H9 (cell line): ENCODE data around the gene AMELX. TPM values are rescaled to one million over a fixed set of nuclear protein-coding genes. Genes with fewer than 3 reads are reported as not detected.

Source experiments
- DNase-seq: peaks from one replicate; pipeline ENCODE4 v3.0.0-alpha.2; 2017
- H2AFZ ChIP-seq: one replicate; pipeline ENCODE4 v1.6.1; 2013; ENCODE audit warnings: mild to moderate bottlenecking, low read length, control low read depth, moderate library complexity
- H2AK5ac ChIP-seq: 2 replicates; pipeline ENCODE4 v1.6.1; 2013; ENCODE audit warnings: low read length, control low read depth, mixed read lengths; ENCODE audit not compliant: insufficient read length
- H2BK120ac ChIP-seq: one replicate; pipeline ENCODE4 v1.6.1; 2013; ENCODE audit warnings: low read depth, mild to moderate bottlenecking, low read length, control low read depth, inconsistent platforms; ENCODE audit not compliant: poor library complexity, severe bottlenecking
- H2BK12ac ChIP-seq: 2 replicates; pipeline ENCODE4 v1.6.1; 2013; ENCODE audit warnings: low read length, control low read depth, mixed read lengths, low read depth; ENCODE audit not compliant: insufficient read length
- H2BK15ac ChIP-seq: 2 replicates; pipeline ENCODE4 v1.6.1; 2013; ENCODE audit warnings: low read depth, low read length, control low read depth
- H2BK20ac ChIP-seq: one replicate; pipeline ENCODE4 v1.6.1; 2013; ENCODE audit warnings: low read depth, mild to moderate bottlenecking, low read length, control low read depth, inconsistent platforms; ENCODE audit not compliant: poor library complexity, severe bottlenecking
- H2BK5ac ChIP-seq: 2 replicates; pipeline ENCODE4 v1.6.1; 2013; ENCODE audit warnings: low read length, control low read depth, mixed read lengths; ENCODE audit not compliant: insufficient read length
- H3K14ac ChIP-seq: 2 replicates; pipeline ENCODE4 v1.6.1; 2013; ENCODE audit warnings: low read length, control low read depth; ENCODE audit not compliant: insufficient read depth
- H3K18ac ChIP-seq: 2 replicates; pipeline ENCODE4 v1.6.1; 2013; ENCODE audit warnings: low read depth, mild to moderate bottlenecking, mixed read lengths, low read length, control low read depth; ENCODE audit not compliant: insufficient read length
- H3K23ac ChIP-seq: 2 replicates; pipeline ENCODE4 v1.6.1; 2013; ENCODE audit warnings: low read length, control low read depth, mixed read lengths, low read depth; ENCODE audit not compliant: insufficient read length
- H3K23me2 ChIP-seq: 2 replicates; pipeline ENCODE4 v1.6.1; 2013; ENCODE audit warnings: low read depth, mild to moderate bottlenecking, mixed read lengths, low read length, control low read depth; ENCODE audit not compliant: insufficient read length, poor library complexity, severe bottlenecking
- H3K27ac ChIP-seq: 2 replicates; pipeline ENCODE4 v1.5.1; 2013; ENCODE audit warnings: low read length, control low read depth, mixed read lengths, low read depth; ENCODE audit not compliant: insufficient read length
- H3K27me3 ChIP-seq: 2 replicates; pipeline ENCODE4 v1.6.1; 2013; ENCODE audit warnings: low read length, control low read depth, inconsistent platforms; ENCODE audit not compliant: insufficient read depth
- H3K4ac ChIP-seq: 2 replicates; pipeline ENCODE4 v1.6.1; 2013; ENCODE audit warnings: low read depth, mild to moderate bottlenecking, control low read depth, inconsistent platforms, low read length, moderate library complexity
- H3K4me1 ChIP-seq: 2 replicates; pipeline ENCODE4 v1.6.1; 2013; ENCODE audit warnings: low read length, control low read depth, inconsistent platforms; ENCODE audit not compliant: insufficient read depth
- H3K4me2 ChIP-seq: 2 replicates; pipeline ENCODE4 v1.6.1; 2013; ENCODE audit warnings: low read length, control low read depth, mixed read lengths; ENCODE audit not compliant: insufficient read length, insufficient read depth
- H3K56ac ChIP-seq: 2 replicates; pipeline ENCODE4 v1.6.1; 2013; ENCODE audit warnings: low read depth, mild to moderate bottlenecking, mixed read lengths, low read length, control low read depth; ENCODE audit not compliant: insufficient read length
- H3K79me1 ChIP-seq: 2 replicates; pipeline ENCODE4 v1.6.1; 2013; ENCODE audit warnings: low read depth, mild to moderate bottlenecking, moderate library complexity, low read length, control low read depth, inconsistent platforms; ENCODE audit not compliant: insufficient read depth, poor library complexity, severe bottlenecking
- H3K79me2 ChIP-seq: 2 replicates; pipeline ENCODE4 v1.6.1; 2013; ENCODE audit warnings: low read length, control low read depth, inconsistent platforms; ENCODE audit not compliant: insufficient read depth
- H3K9ac ChIP-seq: 2 replicates; pipeline ENCODE4 v1.6.1; 2013; ENCODE audit warnings: low read length, control low read depth, mixed read lengths; ENCODE audit not compliant: insufficient read length; ENCODE audit errors: extremely low read depth
- H3K9me3 ChIP-seq: one replicate; pipeline ENCODE4 v1.6.1; 2013; ENCODE audit warnings: low read depth, low read length, inconsistent platforms; ENCODE audit not compliant: control insufficient read depth
- H3T11ph ChIP-seq: one replicate; pipeline ENCODE4 v1.6.1; 2013; ENCODE audit warnings: mild to moderate bottlenecking, low read length, control low read depth, inconsistent platforms
- H4K20me1 ChIP-seq: one replicate; pipeline ENCODE4 v1.6.1; 2013; ENCODE audit not compliant: control insufficient read depth, insufficient read length, insufficient read depth
- H4K5ac ChIP-seq: 2 replicates; pipeline ENCODE4 v1.6.1; 2013; ENCODE audit warnings: low read depth, mild to moderate bottlenecking, mixed read lengths, low read length, control low read depth; ENCODE audit not compliant: insufficient read length
- H4K8ac ChIP-seq: replicated peaks from 2 replicates; pipeline ENCODE4 v1.6.1; 2013; ENCODE audit warnings: low read length, control low read depth, mixed read lengths, low read depth; ENCODE audit not compliant: insufficient read length
- H4K91ac ChIP-seq: 2 replicates; pipeline ENCODE4 v1.6.1; 2013; ENCODE audit warnings: low read depth, mild to moderate bottlenecking, moderate library complexity, mixed read lengths, low read length, control low read depth; ENCODE audit not compliant: insufficient read length
- H3K27ac Mint-ChIP-seq, 3 experiments: 2 replicates in 2 of 3; 3 replicates in 1 of 3; pipeline ENCODE4 v1.8.0; 2020 to 2021; ENCODE audit warnings: mixed read lengths in 3 of 3, mild to moderate bottlenecking in 1 of 3, moderate library complexity in 1 of 3
- H3K27me3 Mint-ChIP-seq: 2 replicates; pipeline ENCODE4 v1.8.0; 2021; ENCODE audit warnings: low read depth, mild to moderate bottlenecking, moderate library complexity, mixed read lengths
- H3K36me3 Mint-ChIP-seq, 3 experiments: 2 replicates in 2 of 3; 3 replicates in 1 of 3; pipeline ENCODE4 v1.8.0; 2020 to 2021; ENCODE audit warnings: low read depth in 3 of 3, mixed read lengths in 3 of 3; ENCODE audit not compliant: insufficient read depth in 1 of 3
- H3K4me1 Mint-ChIP-seq, 2 experiments: 2 replicates each; pipeline ENCODE4 v1.8.0; 2020; ENCODE audit warnings: mixed read lengths in 2 of 2
- H3K4me3 Mint-ChIP-seq, 2 experiments: 2 replicates in 1 of 2; 3 replicates in 1 of 2; pipeline ENCODE4 v1.8.0; 2020 to 2021; ENCODE audit warnings: mild to moderate bottlenecking in 2 of 2, mixed read lengths in 2 of 2, moderate library complexity in 1 of 2
- H3K9me3 Mint-ChIP-seq, 2 experiments: 2 replicates in 1 of 2; 3 replicates in 1 of 2; pipeline ENCODE4 v1.8.0; 2020; ENCODE audit warnings: mild to moderate bottlenecking in 2 of 2, mixed read lengths in 2 of 2, moderate library complexity in 1 of 2
- WGBS: extraction: QIAGEN DNeasy Blood & Tissue Kit; methylation state at CpG from one replicate; pipeline ENCODE4 v1.1.7; 2013; ENCODE audit warnings: missing lambda C conversion rate, low lambda C conversion rate, mixed read lengths; ENCODE audit not compliant: insufficient read length; ENCODE audit errors: extremely low coverage; 5-methylcytosine and 5-hydroxymethylcytosine counted together
- total RNA-seq: library from RNA; stranded (reverse); gene quantifications from 2 replicates; pipeline ENCODE4 v1.2.1, GENCODE V29; 2021
- TF ChIP-seq, protein P1 (sequence below): fragments of 200-600 bp; sonication (generic); conservative IDR thresholded peaks from 3 replicates; pipeline ENCODE4 v1.8.0; 2021; ENCODE audit warnings: antibody characterized with exemption, mild to moderate bottlenecking

The AMELX gene
- total RNA-seq, 1 experiment from 2014 or later = not detected

DNA sequence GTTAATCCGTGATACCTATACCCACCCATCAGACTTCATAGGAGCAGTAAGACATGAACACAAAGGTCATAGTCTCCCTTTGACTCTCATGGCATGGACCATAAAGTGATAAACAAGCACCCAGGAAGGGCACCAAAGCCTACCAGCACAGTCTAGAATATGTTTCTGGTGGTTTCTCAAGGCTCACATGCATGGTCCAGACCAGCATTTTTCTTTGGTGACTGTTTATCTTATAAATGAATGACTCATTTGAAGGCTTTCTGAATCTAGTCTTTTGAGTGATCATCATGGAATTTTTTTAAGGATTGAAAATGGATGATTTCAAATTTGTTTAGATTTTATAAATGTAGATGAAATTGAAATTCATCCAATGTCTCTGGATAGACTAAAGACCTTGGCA, 32.0 kb upstream of the AMELX start:
- Mint-ChIP-seq H3K36me3 (peaks cover 0 to 2% (median 0%) of the 10 kb centered on the region in 3 experiments; a peak in 2 of 7 replicates), H3K27me3 (no peaks in the 10 kb centered on the region), H3K4me1 (no peaks in the 10 kb centered on the region), H3K27ac (no peak overlapping the region), H3K4me3 (no peak overlapping the region), H3K9me3 (peaks cover 58 to 69% of the 10 kb centered on the region in 2 experiments)
- Histone ChIP-seq H3K23me2 (no peaks in the 10 kb centered on the region), H3K56ac (no peak overlapping the region), H3K4me2 (no peak overlapping the region), H3K9me3 (no peaks in the 10 kb centered on the region), H2BK12ac (no peak overlapping the region), H3K79me2 (no peaks in the 10 kb centered on the region), H3K18ac (no peak overlapping the region), H3K23ac (no peak overlapping the region), H4K5ac (no peak overlapping the region), H3K27me3 (no peaks in the 10 kb centered on the region), H2BK5ac (no peak overlapping the region), H4K20me1 (no peaks in the 10 kb centered on the region), H3K27ac (no peak overlapping the region), H2AFZ (no peak overlapping the region), H3K4me1 (no peaks in the 10 kb centered on the region), H2BK20ac (no peak overlapping the region), H2AK5ac (no peak overlapping the region), H3T11ph (no peak overlapping the region), H4K91ac (no peak overlapping the region), H4K8ac (no peak overlapping the region), H2BK15ac (no peak overlapping the region), H3K9ac (no peak overlapping the region), H2BK120ac (no peak overlapping the region), H3K14ac (no peak overlapping the region), H3K79me1 (no peaks in the 10 kb centered on the region), H3K4ac (no peak overlapping the region)
- WGBS = no CpG with 5 or more reads among the region's 1 CpG
- no peak for DNase-seq
- TF ChIP-seq, protein P1, sequence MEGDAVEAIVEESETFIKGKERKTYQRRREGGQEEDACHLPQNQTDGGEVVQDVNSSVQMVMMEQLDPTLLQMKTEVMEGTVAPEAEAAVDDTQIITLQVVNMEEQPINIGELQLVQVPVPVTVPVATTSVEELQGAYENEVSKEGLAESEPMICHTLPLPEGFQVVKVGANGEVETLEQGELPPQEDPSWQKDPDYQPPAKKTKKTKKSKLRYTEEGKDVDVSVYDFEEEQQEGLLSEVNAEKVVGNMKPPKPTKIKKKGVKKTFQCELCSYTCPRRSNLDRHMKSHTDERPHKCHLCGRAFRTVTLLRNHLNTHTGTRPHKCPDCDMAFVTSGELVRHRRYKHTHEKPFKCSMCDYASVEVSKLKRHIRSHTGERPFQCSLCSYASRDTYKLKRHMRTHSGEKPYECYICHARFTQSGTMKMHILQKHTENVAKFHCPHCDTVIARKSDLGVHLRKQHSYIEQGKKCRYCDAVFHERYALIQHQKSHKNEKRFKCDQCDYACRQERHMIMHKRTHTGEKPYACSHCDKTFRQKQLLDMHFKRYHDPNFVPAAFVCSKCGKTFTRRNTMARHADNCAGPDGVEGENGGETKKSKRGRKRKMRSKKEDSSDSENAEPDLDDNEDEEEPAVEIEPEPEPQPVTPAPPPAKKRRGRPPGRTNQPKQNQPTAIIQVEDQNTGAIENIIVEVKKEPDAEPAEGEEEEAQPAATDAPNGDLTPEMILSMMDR = no peak
